ENCODE measurements around the gene P2RX6.

P2RX6 gene

GRCh38 chr22:21030621-21031544 is 15.9 kb downstream of the P2RX6 start:
- Histone ChIP-seq H3K9ac (no peak overlapping the region), H3K4me2 (no peak overlapping the region), H4K20me1 (ENCODE audit: insufficient read depth) (no peaks in the 10 kb centered on the region), H3K4me1 (ENCODE audit: low read depth, poor library complexity, severe bottlenecking) (no peaks in the 10 kb centered on the region), H3K79me2 (ENCODE audit: insufficient read depth, low read depth) (no peaks in the 10 kb centered on the region), H2AFZ (ENCODE audit: low read depth) (no peak overlapping the region), H3K27ac (no peak overlapping the region), H3K27me3 (ENCODE audit: insufficient read depth, low read depth) (peaks cover 3% of the 10 kb centered on the region; the same call in 1 of the 2 replicates), H3K36me3 (ENCODE audit: insufficient read depth) (no peaks in the 10 kb centered on the region), H3K4me3 (IDR thresholded peaks at IDR 0.05; ENCODE audit: insufficient read depth, low read depth, low read length) (no peak overlapping the region)
- no peak for TF ChIP-seq CTCF (conservative IDR thresholded peaks at IDR 0.05; ENCODE audit: low read depth, low read length)

GRCh38 chr22:21031545-21032036 is 16.6 kb downstream of the P2RX6 start:
- Histone ChIP-seq H3K9ac (no peak overlapping the region), H2AFZ (ENCODE audit: low read depth) (no peak overlapping the region), H3K79me2 (ENCODE audit: insufficient read depth, low read depth) (no peaks in the 10 kb centered on the region), H3K27me3 (ENCODE audit: insufficient read depth, low read depth) (peaks cover 3% of the 10 kb centered on the region; the same call in 1 of the 2 replicates), H3K4me1 (ENCODE audit: low read depth, poor library complexity, severe bottlenecking) (no peaks in the 10 kb centered on the region), H3K4me3 (IDR thresholded peaks at IDR 0.05; ENCODE audit: insufficient read depth, low read depth, low read length) (no peak overlapping the region), H4K20me1 (ENCODE audit: insufficient read depth) (no peaks in the 10 kb centered on the region), H3K36me3 (ENCODE audit: insufficient read depth) (no peaks in the 10 kb centered on the region), H3K27ac (no peak overlapping the region), H3K4me2 (no peak overlapping the region)
- TF ChIP-seq CTCF (conservative IDR thresholded peaks at IDR 0.05; ENCODE audit: low read depth, low read length), result no peak

GRCh38 chr22:21032037-21032867 is 17.3 kb downstream of the P2RX6 start, which contains the start of gene SLC7A4:
Gene SLC7A4 (minus strand): TSS chr22:21032561. CDS start chr22:21031812, 749 bp downstream.
- Histone ChIP-seq H3K9ac (no peak within 1 kb of the TSS), H4K20me1 (ENCODE audit: insufficient read depth) (no peaks in the 10 kb centered on the region), H3K4me1 (ENCODE audit: low read depth, poor library complexity, severe bottlenecking) (no peaks in the 10 kb centered on the region), H3K4me2 (no peak within 1 kb of the TSS), H3K27me3 (ENCODE audit: insufficient read depth, low read depth) (peaks cover 3% of the 10 kb centered on the region; the same call in 1 of the 2 replicates), H3K36me3 (ENCODE audit: insufficient read depth) (no peaks in the 10 kb centered on the region), H3K27ac (no peak within 1 kb of the TSS), H3K79me2 (ENCODE audit: insufficient read depth, low read depth) (no peaks in the 10 kb centered on the region), H3K4me3 (IDR thresholded peaks at IDR 0.05; ENCODE audit: insufficient read depth, low read depth, low read length) (no peak within 1 kb of the TSS), H2AFZ (ENCODE audit: low read depth) (no peak within 1 kb of the TSS)
- no peak for TF ChIP-seq CTCF (conservative IDR thresholded peaks at IDR 0.05; ENCODE audit: low read depth, low read length)

DNA sequence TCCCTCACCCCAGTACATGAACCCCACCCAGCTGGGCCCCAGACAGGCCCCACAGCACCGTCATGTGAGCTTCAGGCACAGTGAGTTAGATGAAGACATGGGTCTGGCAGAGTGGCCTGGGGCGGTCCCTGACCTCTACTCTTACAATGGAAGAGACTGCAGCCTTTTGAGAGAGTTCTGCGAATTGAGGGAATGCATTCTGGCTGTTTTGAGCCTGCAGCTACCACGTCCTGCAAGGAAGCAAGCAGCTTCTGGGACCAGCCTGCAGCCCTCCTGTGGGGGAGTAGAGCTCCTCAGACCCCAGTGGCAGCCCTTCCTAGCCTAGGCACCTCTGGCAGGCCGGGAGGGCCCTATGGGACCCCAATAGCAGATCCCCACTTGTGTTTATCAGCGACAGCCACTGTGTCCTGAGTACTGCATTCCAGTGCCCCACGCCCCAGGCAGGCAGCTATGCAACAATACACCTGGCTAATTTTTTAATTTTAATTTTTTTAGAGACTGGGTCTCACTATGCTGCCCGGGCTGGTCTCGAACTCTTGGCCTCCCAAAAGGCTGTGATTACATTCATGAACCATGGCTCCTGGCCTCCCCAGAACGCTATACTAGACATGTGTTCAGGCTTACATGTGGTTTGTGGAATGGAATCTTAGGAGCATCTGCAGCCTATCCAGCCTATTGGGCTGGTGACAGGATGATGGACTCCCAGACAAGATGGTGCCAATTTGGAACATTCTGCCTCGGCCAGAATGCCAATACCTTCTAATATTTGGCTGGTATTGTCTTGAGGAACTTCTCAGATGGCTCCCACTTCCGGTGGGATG is 18.1 kb downstream of the P2RX6 start:
- Histone ChIP-seq H3K4me2 (no peak overlapping the region), H4K20me1 (ENCODE audit: insufficient read depth) (no peaks in the 10 kb centered on the region), H3K36me3 (ENCODE audit: insufficient read depth) (no peaks in the 10 kb centered on the region), H3K4me1 (ENCODE audit: low read depth, poor library complexity, severe bottlenecking) (no peaks in the 10 kb centered on the region), H3K79me2 (ENCODE audit: insufficient read depth, low read depth) (no peaks in the 10 kb centered on the region), H3K27me3 (ENCODE audit: insufficient read depth, low read depth) (peaks cover 3% of the 10 kb centered on the region; the same call in 1 of the 2 replicates), H3K4me3 (IDR thresholded peaks at IDR 0.05; ENCODE audit: insufficient read depth, low read depth, low read length) (no peak overlapping the region), H3K27ac (no peak overlapping the region), H3K9ac (no peak overlapping the region), H2AFZ (ENCODE audit: low read depth) (no peak overlapping the region)
- TF ChIP-seq CTCF (conservative IDR thresholded peaks at IDR 0.05; ENCODE audit: low read depth, low read length), result no peak
